Stomach (tissue), 4 donors: ENCODE data around the gene CLN3.
"Not testable (repeated sequence)": the region's sequence is repeated elsewhere in the genome, so short reads cannot be mapped to it uniquely, and the experiment has no call there.

ENCODE experiments used
- EP300 ChIP-seq: sonication (generic); formaldehyde crosslinking; IDR thresholded peaks from one replicate; pipeline ENCODE4 v1.6.1; 2017; ENCODE audit warnings: antibody characterized with exemption
- POLR2A ChIP-seq, 4 donors: fragments of 450-650 bp; IDR thresholded peaks; one replicate each; pipeline ENCODE4 v1.6.1; 2016; ENCODE audit warnings: antibody characterized with exemption in 4 of 4, control low read depth in 2 of 4, mild to moderate bottlenecking in 1 of 4, moderate library complexity in 1 of 4
- POLR2AphosphoS5 ChIP-seq, 3 donors: sonication (generic); formaldehyde crosslinking; IDR thresholded peaks; one replicate each; pipeline ENCODE4 v1.6.1; 2016; ENCODE audit warnings: antibody characterized with exemption in 3 of 3
- TF ChIP-seq, protein P1 (sequence below), 7 experiments: fragments of 450-650 bp in 4 of 7; fragments of 200-600 bp in 3 of 7; sonication (generic) in 3 of 7; IDR thresholded peaks; one replicate each; pipeline ENCODE4 v1.5.1; 2016 to 2019; ENCODE audit warnings: antibody characterized with exemption in 7 of 7, control low read depth in 2 of 7, mild to moderate bottlenecking in 1 of 7

DNA sequence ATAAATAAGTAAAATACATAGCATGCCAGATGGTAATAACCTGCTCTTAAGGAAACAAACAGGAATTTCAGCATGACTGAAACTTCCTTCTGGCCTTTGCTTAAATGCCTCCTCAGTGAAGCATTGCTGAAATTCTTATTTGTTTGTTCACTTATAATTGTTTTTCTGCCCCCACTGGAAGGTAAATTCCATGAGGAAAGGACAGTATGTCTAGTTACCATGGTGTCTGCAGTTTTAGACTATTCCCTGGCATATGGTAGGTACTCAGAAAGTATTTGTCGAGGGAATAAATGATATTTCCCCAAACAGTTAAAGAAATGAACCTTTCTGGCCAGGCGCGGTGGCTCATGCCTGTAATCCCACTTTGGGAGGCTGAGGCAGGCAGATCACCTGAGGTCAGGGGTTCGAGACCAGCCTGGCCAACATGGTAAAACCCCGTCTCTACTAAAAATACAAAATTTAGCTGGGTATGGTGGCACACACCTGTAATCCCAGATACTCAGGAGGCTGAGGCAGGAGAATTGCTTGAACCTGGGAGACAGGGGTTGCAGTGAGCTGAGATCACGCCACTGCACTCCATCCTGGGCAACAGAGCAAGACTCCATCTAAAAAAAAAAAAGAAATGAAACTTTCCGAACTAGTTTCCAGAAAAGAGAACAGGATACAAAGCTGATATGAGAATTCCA lies 35.4 kb upstream of the CLN3 start:
- TF ChIP-seq, protein P1, sequence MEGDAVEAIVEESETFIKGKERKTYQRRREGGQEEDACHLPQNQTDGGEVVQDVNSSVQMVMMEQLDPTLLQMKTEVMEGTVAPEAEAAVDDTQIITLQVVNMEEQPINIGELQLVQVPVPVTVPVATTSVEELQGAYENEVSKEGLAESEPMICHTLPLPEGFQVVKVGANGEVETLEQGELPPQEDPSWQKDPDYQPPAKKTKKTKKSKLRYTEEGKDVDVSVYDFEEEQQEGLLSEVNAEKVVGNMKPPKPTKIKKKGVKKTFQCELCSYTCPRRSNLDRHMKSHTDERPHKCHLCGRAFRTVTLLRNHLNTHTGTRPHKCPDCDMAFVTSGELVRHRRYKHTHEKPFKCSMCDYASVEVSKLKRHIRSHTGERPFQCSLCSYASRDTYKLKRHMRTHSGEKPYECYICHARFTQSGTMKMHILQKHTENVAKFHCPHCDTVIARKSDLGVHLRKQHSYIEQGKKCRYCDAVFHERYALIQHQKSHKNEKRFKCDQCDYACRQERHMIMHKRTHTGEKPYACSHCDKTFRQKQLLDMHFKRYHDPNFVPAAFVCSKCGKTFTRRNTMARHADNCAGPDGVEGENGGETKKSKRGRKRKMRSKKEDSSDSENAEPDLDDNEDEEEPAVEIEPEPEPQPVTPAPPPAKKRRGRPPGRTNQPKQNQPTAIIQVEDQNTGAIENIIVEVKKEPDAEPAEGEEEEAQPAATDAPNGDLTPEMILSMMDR (IDR thresholded peaks at IDR 0.05) = not testable (repeated sequence)
- TF ChIP-seq POLR2A (IDR thresholded peaks at IDR 0.05); EP300; POLR2AphosphoS5 (IDR thresholded peaks at IDR 0.05): not testable (repeated sequence)
